Neutrophil (primary cell): ENCODE measurements around the gene PTH2R.
"Not testable (repeated sequence)": the region's sequence is repeated elsewhere in the genome, so short reads cannot be mapped to it uniquely, and the experiment has no call there.

Source experiments
- H3K27ac ChIP-seq: fragments of 200-600 bp; sonication (generic); 2 replicates; pipeline ENCODE4 v1.5.1; 2016; ENCODE audit warnings: mild to moderate bottlenecking, moderate library complexity
- H3K27me3 ChIP-seq: fragments of 200-600 bp; sonication (generic); 2 replicates; pipeline ENCODE4 v1.6.0; 2016; ENCODE audit warnings: mild to moderate bottlenecking
- H3K36me3 ChIP-seq: fragments of 200-600 bp; sonication (generic); 2 replicates; pipeline ENCODE4 v1.5.1; 2017
- H3K4me1 ChIP-seq, 2 experiments: fragments of 200-600 bp in 1 of 2; sonication (generic) in 1 of 2; 1 replicate in 1 of 2; 2 replicates in 1 of 2; pipeline versions ENCODE4 v1.5.1 to v1.6.1; 2013 to 2016; ENCODE audit warnings: low read depth in 1 of 2, low read length in 1 of 2, mild to moderate bottlenecking in 1 of 2, moderate library complexity in 1 of 2; ENCODE audit not compliant: control insufficient read depth in 1 of 2, insufficient read depth in 1 of 2
- H3K4me3 ChIP-seq, 2 experiments: fragments of 200-600 bp in 1 of 2; sonication (generic) in 1 of 2; 1 replicate in 1 of 2; 2 replicates in 1 of 2; pipeline ENCODE4 v1.5.1; 2013 to 2016; ENCODE audit warnings: low read depth in 1 of 2, low read length in 1 of 2, mild to moderate bottlenecking in 1 of 2, moderate library complexity in 1 of 2
- H3K9me3 ChIP-seq: fragments of 200-600 bp; sonication (generic); 2 replicates; pipeline ENCODE4 v1.5.1; 2016
- TF ChIP-seq, protein P1 (sequence below): fragments of 200-600 bp; sonication (generic); IDR thresholded peaks from 2 replicates; pipeline ENCODE4 v1.5.1; 2016; ENCODE audit warnings: antibody characterized with exemption

PTH2R gene

DNA sequence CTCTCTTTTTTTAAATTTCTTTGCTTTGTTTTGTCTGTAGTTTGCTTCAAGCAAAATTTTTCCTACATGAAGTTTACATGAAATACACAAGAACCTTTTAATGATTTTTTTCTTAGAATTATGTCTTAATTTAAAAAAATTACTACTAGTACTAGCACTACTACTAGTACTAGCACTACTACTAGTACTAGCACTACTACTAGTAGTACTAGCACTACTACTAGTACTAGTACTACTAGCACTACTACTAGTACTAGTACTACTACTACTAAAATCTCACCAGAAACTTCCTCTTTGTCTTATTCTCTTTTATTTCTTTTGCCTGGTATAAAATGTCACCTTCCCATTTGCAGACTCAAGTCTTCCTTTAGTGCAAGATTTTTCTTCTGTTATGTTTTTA, 71.1 kb downstream of the PTH2R start:
- H3K27ac ChIP-seq, result no peak overlapping the region
- H3K4me3 ChIP-seq, result no peak overlapping the region
- no peaks in the 10 kb centered on the region for H3K36me3 ChIP-seq
- H3K4me1 ChIP-seq, result no peaks in the 10 kb centered on the region
- TF ChIP-seq, protein P1, sequence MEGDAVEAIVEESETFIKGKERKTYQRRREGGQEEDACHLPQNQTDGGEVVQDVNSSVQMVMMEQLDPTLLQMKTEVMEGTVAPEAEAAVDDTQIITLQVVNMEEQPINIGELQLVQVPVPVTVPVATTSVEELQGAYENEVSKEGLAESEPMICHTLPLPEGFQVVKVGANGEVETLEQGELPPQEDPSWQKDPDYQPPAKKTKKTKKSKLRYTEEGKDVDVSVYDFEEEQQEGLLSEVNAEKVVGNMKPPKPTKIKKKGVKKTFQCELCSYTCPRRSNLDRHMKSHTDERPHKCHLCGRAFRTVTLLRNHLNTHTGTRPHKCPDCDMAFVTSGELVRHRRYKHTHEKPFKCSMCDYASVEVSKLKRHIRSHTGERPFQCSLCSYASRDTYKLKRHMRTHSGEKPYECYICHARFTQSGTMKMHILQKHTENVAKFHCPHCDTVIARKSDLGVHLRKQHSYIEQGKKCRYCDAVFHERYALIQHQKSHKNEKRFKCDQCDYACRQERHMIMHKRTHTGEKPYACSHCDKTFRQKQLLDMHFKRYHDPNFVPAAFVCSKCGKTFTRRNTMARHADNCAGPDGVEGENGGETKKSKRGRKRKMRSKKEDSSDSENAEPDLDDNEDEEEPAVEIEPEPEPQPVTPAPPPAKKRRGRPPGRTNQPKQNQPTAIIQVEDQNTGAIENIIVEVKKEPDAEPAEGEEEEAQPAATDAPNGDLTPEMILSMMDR, result no peak
- no peaks in the 10 kb centered on the region for H3K9me3 ChIP-seq
- H3K27me3 ChIP-seq, result no peaks in the 10 kb centered on the region

DNA sequence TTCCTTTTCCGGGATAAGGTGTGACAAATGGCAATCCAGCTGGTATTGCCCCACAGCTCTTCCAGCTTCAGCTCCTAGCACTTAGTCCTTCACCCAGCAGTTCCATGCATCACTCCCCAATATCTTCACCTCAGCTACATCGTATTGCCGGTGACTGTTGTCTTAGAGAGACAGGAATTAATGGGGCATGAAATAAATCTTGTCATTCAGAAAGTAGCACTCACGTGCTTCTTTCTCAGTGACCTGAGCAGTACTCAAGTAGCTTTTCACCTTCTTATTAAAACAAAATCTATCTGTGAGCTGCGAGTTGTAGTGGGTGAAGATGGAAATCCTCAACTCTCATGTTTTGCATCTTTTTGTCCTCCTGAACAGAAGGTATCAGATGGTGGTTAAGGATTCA, 72.8 kb downstream of the PTH2R start:
- Histone ChIP-seq H3K9me3 (no peaks in the 10 kb centered on the region), H3K36me3 (no peaks in the 10 kb centered on the region), H3K4me1 (no peaks in the 10 kb centered on the region), H3K4me3 (no peak overlapping the region), H3K27ac (no peak overlapping the region), H3K27me3 (no peaks in the 10 kb centered on the region)
- TF ChIP-seq, protein P1, result no peak

DNA sequence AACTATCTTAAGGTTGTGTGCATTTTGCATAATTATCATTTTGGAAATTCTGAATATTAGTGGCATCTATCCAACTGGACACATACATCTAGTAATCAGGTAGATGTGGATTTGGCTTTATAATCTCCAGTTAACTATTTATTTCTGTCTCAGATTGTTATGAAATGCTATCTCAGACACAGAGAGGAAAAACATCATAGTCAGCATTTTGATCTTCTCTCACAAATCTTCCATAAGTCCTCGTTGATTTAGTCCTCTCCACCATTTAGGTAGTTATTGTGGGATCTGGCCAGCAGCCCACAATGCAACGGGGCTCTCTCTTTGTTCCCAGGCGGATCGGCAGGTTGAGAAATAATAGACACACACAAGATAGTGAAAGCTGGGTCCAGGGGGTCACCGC, 75.4 kb downstream of the PTH2R start:
- not testable (repeated sequence) for H3K4me1 ChIP-seq, H3K36me3 ChIP-seq, H3K9me3 ChIP-seq, H3K27ac ChIP-seq, H3K27me3 ChIP-seq, H3K4me3 ChIP-seq

DNA sequence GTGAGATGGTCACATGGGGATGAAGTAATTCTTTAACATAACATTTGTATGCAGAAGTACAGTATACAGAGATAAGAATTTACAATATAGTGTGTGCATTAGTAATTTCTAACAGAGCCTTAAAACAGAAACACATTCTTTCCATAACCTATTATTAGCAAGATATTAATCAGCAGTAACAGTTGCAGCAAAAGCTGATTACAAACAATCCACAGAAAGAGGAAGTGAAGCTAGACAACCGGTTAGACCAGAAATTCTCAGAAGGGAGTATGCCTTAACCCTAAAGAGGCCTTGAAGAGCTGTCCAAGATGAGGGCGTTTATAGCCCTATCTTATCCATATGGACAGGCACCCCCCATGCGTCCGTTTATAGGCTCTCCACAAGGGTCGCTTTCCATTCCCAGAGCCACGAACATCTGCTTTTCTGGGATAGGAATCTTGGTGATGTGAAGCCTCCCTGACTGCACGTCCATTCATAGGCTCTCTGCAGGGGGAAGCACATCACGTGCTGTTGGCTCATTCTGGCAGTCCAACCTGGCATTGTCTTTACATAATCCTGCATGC, 75.9 kb downstream of the PTH2R start:
- not testable (repeated sequence) for H3K4me1 ChIP-seq, H3K36me3 ChIP-seq, H3K9me3 ChIP-seq, H3K27me3 ChIP-seq, H3K4me3 ChIP-seq, H3K27ac ChIP-seq

DNA sequence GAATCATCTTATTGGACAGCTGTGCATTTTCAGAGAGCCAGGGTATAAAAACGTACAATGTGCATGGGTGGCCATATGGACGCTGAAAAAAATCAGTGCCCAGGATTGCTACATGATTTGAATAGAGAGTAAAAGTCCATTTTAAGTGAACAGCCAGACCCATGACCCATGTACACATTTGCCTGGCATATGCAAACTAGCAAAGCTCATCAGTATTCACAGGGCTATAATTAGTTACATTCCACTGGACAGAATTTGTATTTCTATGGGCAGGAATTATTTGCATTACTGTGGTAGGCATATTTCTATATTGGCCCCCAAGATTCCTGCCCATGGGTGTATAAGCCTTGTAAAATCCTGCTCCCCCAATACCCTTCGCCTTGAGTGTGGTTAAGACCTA, 78.8 kb downstream of the PTH2R start:
- no peaks in the 10 kb centered on the region for H3K9me3 ChIP-seq
- TF ChIP-seq, protein P1, result no peak
- H3K4me3 ChIP-seq, result no peak overlapping the region
- H3K27me3 ChIP-seq, result no peaks in the 10 kb centered on the region
- H3K27ac ChIP-seq, result no peak overlapping the region
- H3K36me3 ChIP-seq, result no peaks in the 10 kb centered on the region
- H3K4me1 ChIP-seq, result no peaks in the 10 kb centered on the region

DNA sequence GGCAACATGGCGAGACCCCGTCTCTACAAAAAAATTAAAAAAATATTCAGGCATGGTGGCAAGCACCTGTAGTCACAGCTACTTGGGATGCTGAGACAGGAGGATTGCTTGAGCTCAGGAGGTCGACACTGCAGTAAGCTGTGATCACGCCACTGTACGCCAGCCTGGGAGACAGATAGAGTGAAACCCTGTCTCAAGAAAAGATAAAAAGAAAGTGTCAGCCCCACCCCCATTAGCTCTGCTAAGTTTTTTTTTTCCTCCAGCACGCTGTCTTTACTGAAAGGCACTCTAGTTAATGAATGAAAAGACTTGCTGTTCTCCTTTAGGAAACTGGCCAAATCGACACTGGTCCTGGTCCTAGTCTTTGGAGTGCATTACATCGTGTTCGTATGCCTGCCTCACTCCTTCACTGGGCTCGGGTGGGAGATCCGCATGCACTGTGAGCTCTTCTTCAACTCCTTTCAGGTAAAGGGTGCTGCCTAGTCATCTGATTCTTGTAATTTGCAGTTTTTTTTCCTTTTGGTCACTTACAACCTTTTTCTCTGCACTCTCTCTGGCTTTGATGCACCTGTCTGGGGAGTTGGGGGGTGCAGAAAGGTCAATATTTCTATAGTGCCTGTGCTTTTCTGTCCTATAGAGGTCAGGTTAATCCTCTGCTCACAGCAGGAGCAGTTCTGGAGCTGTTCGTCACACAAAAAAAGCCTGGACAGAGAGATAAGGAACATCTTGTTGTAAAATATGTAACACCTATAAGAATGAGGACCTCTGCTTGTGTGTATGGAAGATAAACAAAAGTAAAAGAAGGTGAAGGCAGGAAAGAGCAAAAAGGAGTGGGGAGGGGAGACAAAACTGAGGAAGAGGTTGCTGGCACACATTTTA, 82.3 kb downstream of the PTH2R start:
- TF ChIP-seq, protein P1, result no peak
- Histone ChIP-seq H3K27ac (no peak overlapping the region), H3K9me3 (no peaks in the 10 kb centered on the region), H3K4me1 (no peaks in the 10 kb centered on the region), H3K27me3 (no peaks in the 10 kb centered on the region), H3K4me3 (no peak overlapping the region), H3K36me3 (no peaks in the 10 kb centered on the region)
